Dermis microvascular lymphatic vessel endothelial cell (primary cell): ENCODE measurements around the gene CCDC188. TPM values are rescaled to one million over a fixed set of nuclear protein-coding genes. Genes with fewer than 3 reads are reported as not detected.
A peak's percentile ranks its signal among the peaks of the same experiment; 100 is the strongest.

Experiments used
- DNase-seq, 2 donors: peaks; one replicate each; pipeline versions ENCODE4 v3.0.0 to v3.0.0-alpha.2; 2010; ENCODE audit warnings: low read depth in 2 of 2
- total RNA-seq: library from RNA; depleted of rRNA; stranded (reverse); fragments of >200 nt; gene quantifications from 2 replicates; pipeline ENCODE4 v1.2.1, GENCODE V29; 2014

Gene CCDC188
- total RNA-seq, 1 donor from 2014 or later: 5.0 TPM

- DNase-seq: no peak
Observed at GRCh38 chr22:20135806-20136602, 14.9 kb downstream of the CCDC188 start.

GRCh38 chr22:20135265-20135664 is 15.6 kb downstream of the CCDC188 start:
- no peak for DNase-seq

- DNase-seq: no peak
Observed at GRCh38 chr22:20133930-20134549, 16.8 kb downstream of the CCDC188 start.

DNA sequence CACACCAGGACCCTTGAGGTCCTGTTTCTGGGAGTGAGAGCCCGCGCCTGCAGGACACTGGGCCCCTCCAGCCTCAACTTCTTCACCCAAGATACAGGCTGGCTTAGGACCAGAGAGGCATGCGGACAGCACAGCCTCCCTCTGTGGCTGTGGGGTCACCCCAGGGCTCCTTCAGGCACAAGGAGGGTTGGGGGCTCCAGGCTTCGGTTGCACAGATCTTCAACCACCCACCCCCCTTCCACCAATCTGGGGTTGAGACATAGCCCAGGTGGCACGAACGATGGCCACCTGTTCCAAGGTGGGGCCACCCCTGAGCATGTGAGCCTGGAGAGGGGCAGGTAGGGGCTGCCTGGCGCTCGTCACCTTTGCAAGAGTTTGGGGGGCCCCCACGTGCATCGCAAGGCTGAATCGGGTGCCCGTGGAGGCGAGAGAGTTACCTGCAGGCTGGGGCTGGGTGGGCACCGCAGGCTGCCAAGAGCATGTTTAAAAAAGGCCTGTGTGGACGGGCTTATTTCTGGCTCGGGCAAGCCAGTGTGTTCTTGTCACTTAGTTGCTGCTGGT is 18.1 kb downstream of the CCDC188 start:
- no peak for DNase-seq

DNA sequence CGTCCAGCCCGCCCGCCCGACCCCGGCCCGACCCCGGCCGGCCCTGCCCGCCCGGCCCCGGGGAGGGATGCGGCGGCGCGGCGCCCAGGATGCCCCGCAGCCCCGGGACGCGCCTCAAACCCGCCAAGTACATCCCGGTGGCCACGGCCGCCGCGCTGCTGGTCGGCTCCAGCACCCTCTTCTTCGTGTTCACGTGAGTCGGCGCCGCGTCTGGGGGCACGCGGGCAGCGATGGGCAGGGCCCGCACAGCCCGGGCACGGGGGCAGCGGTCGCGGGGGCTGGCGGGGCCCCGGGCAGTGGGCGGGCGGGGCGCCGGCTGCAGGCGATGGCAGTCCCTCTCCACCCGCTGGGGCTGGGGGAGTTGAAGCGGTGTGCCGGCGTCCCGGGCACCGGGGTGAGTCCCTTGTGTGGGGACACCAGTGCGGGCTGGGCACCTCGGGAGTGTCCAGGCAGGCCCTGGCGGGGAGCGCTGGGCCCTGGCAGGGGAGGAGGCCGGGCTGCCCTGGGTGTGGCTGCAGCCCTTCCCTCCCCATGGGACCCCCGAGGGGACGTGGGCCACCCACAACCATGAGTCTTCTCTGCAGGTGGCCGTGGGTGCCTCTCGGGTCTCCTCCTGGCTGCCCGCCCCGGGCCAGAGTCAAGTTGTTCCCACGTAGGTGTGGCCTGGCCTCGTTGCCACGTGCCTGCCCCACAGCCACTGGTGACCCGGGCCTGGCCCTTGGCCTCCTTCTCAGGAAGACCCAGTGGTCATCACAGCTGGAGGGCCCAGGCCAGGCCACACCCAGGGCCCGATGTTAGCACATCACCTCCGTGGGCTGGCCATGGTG is 18.8 kb downstream of the CCDC188 start:
- peak in 1 of 2 donors; percentile 36 for DNase-seq

- peak in 1 of 2 donors; percentile 48 for DNase-seq
Observed at GRCh38 chr22:20131597-20131858, 19.3 kb downstream of the CCDC188 start, which contains the start of gene ZDHHC8. ZDHHC8 (plus strand) TSS chr22:20131804; CDS start chr22:20131948, 144 bp downstream.

GRCh38 chr22:20130731-20131596 is 19.9 kb downstream of the CCDC188 start:
- DNase-seq: peak; percentile 43 to 87

DNA sequence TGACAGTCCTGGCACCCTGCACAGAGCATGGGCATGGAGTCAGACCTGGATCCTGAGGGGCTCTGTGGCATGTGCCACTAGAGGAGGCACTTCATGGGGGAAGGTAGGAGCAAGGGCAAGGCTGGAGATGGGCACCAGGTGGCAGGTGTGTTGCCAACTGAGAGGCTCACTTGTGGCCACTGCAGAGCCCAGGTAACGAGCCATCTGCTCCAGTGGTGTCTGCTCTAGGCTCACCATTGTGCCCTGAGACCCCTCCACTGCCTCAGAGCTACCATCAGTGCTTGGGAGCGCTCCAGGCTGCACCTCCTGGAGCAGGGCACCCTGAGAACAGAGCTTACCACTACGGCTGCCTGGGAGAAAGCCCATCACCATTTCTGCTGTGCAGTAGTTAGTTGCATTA is 20.5 kb downstream of the CCDC188 start:
- no peak for DNase-seq

DNA sequence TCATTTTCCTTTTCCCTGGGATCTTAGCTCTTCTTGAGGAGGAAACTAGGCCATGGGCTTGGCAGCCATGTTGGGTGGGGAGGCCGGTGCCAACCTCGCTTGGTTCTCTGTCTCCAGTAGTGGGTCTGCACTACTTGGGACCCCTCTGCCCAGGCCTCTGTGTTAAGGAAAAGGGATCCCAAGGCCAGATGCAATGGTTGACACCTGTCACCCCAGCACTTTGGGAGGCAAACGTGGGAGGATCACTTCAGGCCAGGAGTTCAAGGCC is 21.2 kb downstream of the CCDC188 start:
- no peak for DNase-seq

GRCh38 chr22:20128902-20129746 is 21.7 kb downstream of the CCDC188 start:
- peak; percentile 23 to 59 for DNase-seq

- DNase-seq: no peak
Observed at GRCh38 chr22:20128619-20128901, 22.3 kb downstream of the CCDC188 start.

DNA sequence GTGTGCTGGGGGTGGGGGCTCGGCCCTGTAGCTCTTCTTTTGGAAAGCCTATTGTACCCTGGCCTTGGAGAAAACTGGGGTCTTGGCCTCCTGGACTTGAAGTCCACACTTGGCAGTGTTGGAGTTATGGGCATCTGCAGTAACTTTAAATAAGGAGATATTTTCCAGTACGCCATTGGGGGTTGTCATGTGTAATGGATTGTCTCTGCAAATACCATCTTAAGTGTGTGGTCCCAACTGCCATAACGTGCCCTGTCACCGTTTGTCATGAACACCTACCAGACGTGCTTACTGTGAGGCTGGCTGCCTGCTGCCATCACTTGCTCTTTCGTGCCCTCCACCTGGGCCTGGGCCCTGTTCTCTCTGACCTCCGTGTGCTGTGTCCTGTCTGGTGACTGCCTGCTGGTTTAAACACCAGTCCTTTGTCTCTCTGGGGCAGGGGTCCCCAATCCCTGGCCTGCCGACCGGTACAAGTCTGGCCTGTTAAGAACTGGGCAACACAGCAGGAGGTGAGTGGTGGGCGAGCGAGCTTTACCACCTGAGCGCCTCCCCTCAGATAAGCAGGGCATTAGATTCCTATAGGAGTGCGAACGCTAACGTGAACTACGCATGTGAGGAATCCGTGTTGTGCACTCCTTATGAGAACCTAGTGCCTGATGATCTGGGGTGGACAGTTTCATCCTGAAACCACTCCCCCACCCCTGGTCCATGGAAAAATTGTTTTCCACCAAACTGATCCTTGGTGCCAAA is 22.8 kb downstream of the CCDC188 start:
- no peak for DNase-seq

DNA sequence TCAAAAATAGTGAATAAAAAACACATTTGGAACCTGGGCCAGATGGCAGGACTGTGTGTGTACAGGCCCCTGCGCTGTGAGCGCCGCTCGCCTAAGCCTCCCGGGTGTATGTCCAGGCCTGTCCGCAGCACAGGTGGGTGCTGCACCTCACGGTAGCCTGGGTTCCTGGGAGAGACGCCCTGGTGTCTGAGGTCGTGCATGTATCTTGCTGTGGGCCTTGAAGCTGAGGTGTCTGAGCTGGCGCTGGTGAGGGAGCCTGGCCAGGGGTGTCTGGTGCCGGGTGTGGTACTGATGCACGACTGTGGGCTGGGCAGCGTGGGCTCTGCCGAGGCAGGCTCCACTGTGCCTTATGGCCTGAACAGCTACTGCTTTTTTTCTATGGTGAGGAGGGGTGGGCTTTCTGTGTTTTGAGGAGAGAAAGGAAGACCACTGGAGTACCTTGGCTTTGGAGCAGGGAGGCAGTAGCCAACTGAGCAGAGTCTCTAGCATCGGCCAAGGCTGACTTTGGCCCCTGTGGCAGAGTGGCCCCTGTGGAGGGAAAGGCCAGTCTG is 23.5 kb downstream of the CCDC188 start:
- DNase-seq: no peak

DNA sequence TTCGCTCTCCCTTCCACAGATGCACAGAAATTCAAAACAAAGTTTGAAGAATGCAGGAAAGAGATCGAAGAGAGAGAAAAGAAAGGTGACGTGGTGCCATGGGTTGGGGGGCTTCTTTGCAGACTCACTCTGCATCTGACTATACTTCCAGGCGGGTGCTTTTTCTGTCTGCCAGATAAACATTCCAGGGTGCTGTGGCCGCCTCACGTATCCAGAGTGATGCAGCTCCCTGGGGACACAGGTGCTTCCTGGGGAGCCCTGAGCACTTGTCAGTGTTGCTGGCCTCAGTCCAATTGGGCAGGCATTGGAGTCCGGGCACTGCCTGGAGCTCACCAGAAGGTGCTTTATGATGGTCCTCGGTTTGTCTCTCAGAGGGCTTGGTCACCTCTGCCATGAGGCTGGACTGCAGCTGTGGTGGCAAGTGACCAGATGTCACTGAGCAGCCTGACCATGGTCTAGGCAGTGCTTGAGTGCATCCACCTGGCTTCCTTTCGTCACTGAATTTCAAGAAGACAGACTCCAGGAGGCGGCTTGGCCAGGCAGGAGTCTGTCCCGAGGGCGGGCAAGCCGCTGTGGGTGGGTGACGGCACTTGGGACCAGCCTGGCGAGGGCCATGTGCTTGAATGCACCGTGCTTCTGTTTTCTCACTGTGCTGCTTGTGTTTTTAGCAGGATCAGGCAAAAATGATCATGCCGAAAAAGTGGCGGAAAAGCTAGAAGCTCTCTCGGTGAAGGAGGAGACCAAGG is 24.4 kb downstream of the CCDC188 start:
- DNase-seq: no peak

- no peak for DNase-seq
Observed at GRCh38 chr22:20125201-20126174, 25.4 kb downstream of the CCDC188 start.

GRCh38 chr22:20124083-20124787 is 26.6 kb downstream of the CCDC188 start:
- no peak for DNase-seq
